Keratinocyte (primary cell): Measurements from ENCODE around the gene ADAM33. TPM values are rescaled to one million over a fixed set of nuclear protein-coding genes. Genes with fewer than 3 reads are reported as not detected.

ENCODE experiments used
- DNase-seq: peaks from one replicate; pipeline ENCODE4 v3.0.0-alpha.2; 2011; ENCODE audit warnings: low read depth, missing footprints, low spot score
- FAIRE-seq: peaks from 2 replicates; lab custom pipeline; 2011; peaks lifted over from hg19 to GRCh38; lab: Jason Lieb, UNC
- H2AFZ ChIP-seq: 2 replicates; pipeline ENCODE4 v1.6.0; 2012; ENCODE audit warnings: low read length, control low read depth, inconsistent platforms; ENCODE audit not compliant: control insufficient read depth
- H3K27ac ChIP-seq: 2 replicates; pipeline ENCODE4 v1.5.1; 2011; ENCODE audit warnings: low read length; ENCODE audit not compliant: control insufficient read depth, insufficient read depth
- H3K27me3 ChIP-seq: 3 replicates; pipeline ENCODE4 v1.6.0; 2011; ENCODE audit warnings: low read length; ENCODE audit not compliant: control insufficient read depth, insufficient read depth; ENCODE audit errors: extremely low read depth
- H3K36me3 ChIP-seq, 2 experiments: 2 replicates in 1 of 2; 3 replicates in 1 of 2; pipeline ENCODE4 v1.5.1; 2011; ENCODE audit warnings: low read length in 2 of 2, mild to moderate bottlenecking in 1 of 2; ENCODE audit not compliant: control insufficient read depth in 2 of 2, insufficient read depth in 2 of 2; ENCODE audit errors: extremely low read depth in 1 of 2
- H3K4me1 ChIP-seq: 3 replicates; pipeline ENCODE4 v1.5.1; 2011; ENCODE audit warnings: low read length; ENCODE audit not compliant: control insufficient read depth, insufficient read depth; ENCODE audit errors: extremely low read depth
- H3K4me2 ChIP-seq: 3 replicates; pipeline ENCODE4 v1.6.0; 2011; ENCODE audit warnings: low read depth, low read length; ENCODE audit not compliant: control insufficient read depth, insufficient read depth; ENCODE audit errors: extremely low read depth
- H3K4me3 ChIP-seq, 3 experiments: fragments of 200-600 bp in 1 of 3; sonication (generic) in 1 of 3; 2 replicates in 2 of 3; 3 replicates in 1 of 3; pipeline ENCODE4 v1.5.1; 2011 to 2016; ENCODE audit warnings: low read length in 3 of 3, mild to moderate bottlenecking in 3 of 3, control low read depth in 2 of 3, inconsistent platforms in 1 of 3, low read depth in 1 of 3, mixed read lengths in 1 of 3, mixed run types in 1 of 3, moderate library complexity in 1 of 3; ENCODE audit not compliant: control insufficient read depth in 2 of 3, insufficient read depth in 2 of 3; ENCODE audit errors: extremely low read depth in 1 of 3
- H3K79me2 ChIP-seq: 2 replicates; pipeline ENCODE4 v1.6.0; 2012; ENCODE audit warnings: low read length; ENCODE audit not compliant: control insufficient read depth, insufficient read depth
- H3K9ac ChIP-seq: 3 replicates; pipeline ENCODE4 v1.6.0; 2011; ENCODE audit warnings: low read length; ENCODE audit not compliant: control insufficient read depth, insufficient read depth; ENCODE audit errors: extremely low read depth
- H3K9me1 ChIP-seq: 3 replicates; pipeline ENCODE4 v1.6.0; 2011; ENCODE audit warnings: low read length; ENCODE audit not compliant: control insufficient read depth, insufficient read depth; ENCODE audit errors: extremely low read depth
- H3K9me3 ChIP-seq: 2 replicates; pipeline ENCODE4 v1.5.1; 2012; ENCODE audit warnings: low read depth, low read length; ENCODE audit not compliant: control insufficient read depth
- H4K20me1 ChIP-seq: 3 replicates; pipeline ENCODE4 v1.6.0; 2011; ENCODE audit warnings: low read length; ENCODE audit not compliant: control insufficient read depth, insufficient read depth; ENCODE audit errors: extremely low read depth
- CTCF ChIP-seq, 3 experiments: IDR thresholded peaks in 1 of 3; conservative IDR thresholded peaks in 1 of 3; optimal IDR thresholded peaks in 1 of 3; 2 replicates in 2 of 3; 3 replicates in 1 of 3; pipeline versions ENCODE3 to v1.5.1; 2011; ENCODE audit warnings: low read length in 3 of 3, mild to moderate bottlenecking in 3 of 3, moderate library complexity in 2 of 3, control low read depth in 1 of 3, inconsistent platforms in 1 of 3; ENCODE audit not compliant: insufficient read depth in 2 of 3; ENCODE audit errors: extremely low read depth in 1 of 3
- EZH2 ChIP-seq: IDR thresholded peaks from one replicate; pipeline ENCODE4 v1.6.1; 2012; ENCODE audit warnings: inconsistent platforms, mild to moderate bottlenecking, low read length, moderate library complexity
- dilution Hi-C: fragments of 300-500 bp; cut with MboI; formaldehyde crosslinking; loops from one replicate; pipeline ENCODE4 v1.7.0; 2020; ENCODE audit warnings: low sequenced_read_pairs; ENCODE audit not compliant: extremely low pct_ligation_motif_present
- polyA plus RNA-seq, 5 experiments: library from polyadenylated mRNA; depleted of rRNA in 3 of 5; stranded (reverse) in 3 of 5; stranded (forward) in 1 of 5; unstranded in 1 of 5; fragments of >200 nt; gene quantifications; 1 replicate in 1 of 5; 2 replicates in 3 of 5; 3 replicates in 1 of 5; pipeline versions ENCODE4 v1.2.1 to v1.2.3, GENCODE V29; 2011 to 2012; ENCODE audit warnings: missing spikeins in 2 of 5, low read depth in 1 of 5, low replicate concordance in 1 of 5

The ADAM33 gene
- polyA plus RNA-seq, 1 donor (not counting 4 experiments of a cell fraction or from before 2014, with no cell fraction given): not detected

- H3K9ac ChIP-seq: no peak overlapping the region
- no peak overlapping the region for H3K4me2 ChIP-seq
- H3K36me3 ChIP-seq: no peaks in the 10 kb centered on the region
- no peaks in the 10 kb centered on the region for H3K27me3 ChIP-seq
- H2AFZ ChIP-seq: no peak overlapping the region
- TF ChIP-seq CTCF (optimal IDR thresholded peaks at IDR 0.05 in 1 of 3, IDR thresholded peaks at IDR 0.05 in 1 of 3, conservative IDR thresholded peaks at IDR 0.05 in 1 of 3; ENCODE audit: extremely low read depth in 1 of 3, insufficient read depth in 2 of 3, low read length in 3 of 3): peak; percentile 68 to 95 (median 93)
- TF ChIP-seq EZH2: no peak
- H3K9me1 ChIP-seq: no peaks in the 10 kb centered on the region
- dilution Hi-C loops: no loop called here
- H3K4me1 ChIP-seq: no peaks in the 10 kb centered on the region
- no peak overlapping the region for H3K4me3 ChIP-seq
- H3K79me2 ChIP-seq: no peaks in the 10 kb centered on the region
- no peak for FAIRE-seq
- H3K9me3 ChIP-seq: no peaks in the 10 kb centered on the region
- H4K20me1 ChIP-seq: no peaks in the 10 kb centered on the region
- H3K27ac ChIP-seq: no peak overlapping the region
- no peak for DNase-seq
Measured at GRCh38 chr20:3710703-3711483, 29.1 kb upstream of the ADAM33 start.

GRCh38 chr20:3710011-3710466 is 28.2 kb upstream of the ADAM33 start:
- Histone ChIP-seq H3K79me2 (no peaks in the 10 kb centered on the region), H3K9me1 (no peaks in the 10 kb centered on the region), H3K4me1 (no peaks in the 10 kb centered on the region), H3K4me2 (no peak overlapping the region), H3K4me3 (no peak overlapping the region), H3K9me3 (no peaks in the 10 kb centered on the region), H3K27me3 (no peaks in the 10 kb centered on the region), H3K9ac (no peak overlapping the region), H2AFZ (no peak overlapping the region), H3K36me3 (no peaks in the 10 kb centered on the region), H3K27ac (no peak overlapping the region), H4K20me1 (no peaks in the 10 kb centered on the region)
- FAIRE-seq (no peak), DNase-seq (no peak)
- TF ChIP-seq CTCF (optimal IDR thresholded peaks at IDR 0.05 in 1 of 3, IDR thresholded peaks at IDR 0.05 in 1 of 3, conservative IDR thresholded peaks at IDR 0.05 in 1 of 3; ENCODE audit: extremely low read depth in 1 of 3, insufficient read depth in 2 of 3, low read length in 3 of 3): peak in 1 of 3 experiments; percentile 17
- TF ChIP-seq EZH2: no peak
- dilution Hi-C loops: no loop called here
